Stimulated activated naive CD8-positive, alpha-beta T cell treated with anti-CD3 and anti-CD28 coated beads, Interleukin-15, Interleukin-2, amounts not matched to agents 100 ng/mL and 50 ng/mL, for 24 hours (primary cell): ENCODE measurements around the gene NDUFS8.

ENCODE experiments used
- H3K27ac Mint-ChIP-seq: one replicate; pipeline ENCODE4 v1.8.0; 2021; ENCODE audit warnings: mild to moderate bottlenecking, mixed read lengths
- H3K27me3 Mint-ChIP-seq: one replicate; pipeline ENCODE4 v1.8.0; 2021; ENCODE audit warnings: mixed read lengths
- H3K36me3 Mint-ChIP-seq: one replicate; pipeline ENCODE4 v1.8.0; 2021; ENCODE audit warnings: low read depth, mixed read lengths
- H3K4me1 Mint-ChIP-seq: one replicate; pipeline ENCODE4 v1.8.0; 2021; ENCODE audit warnings: low read depth, mixed read lengths
- H3K4me3 Mint-ChIP-seq: one replicate; pipeline ENCODE4 v1.8.0; 2021; ENCODE audit warnings: mild to moderate bottlenecking, mixed read lengths
- H3K9me3 Mint-ChIP-seq: one replicate; pipeline ENCODE4 v1.8.0; 2021; ENCODE audit warnings: mixed read lengths

NDUFS8 gene

DNA sequence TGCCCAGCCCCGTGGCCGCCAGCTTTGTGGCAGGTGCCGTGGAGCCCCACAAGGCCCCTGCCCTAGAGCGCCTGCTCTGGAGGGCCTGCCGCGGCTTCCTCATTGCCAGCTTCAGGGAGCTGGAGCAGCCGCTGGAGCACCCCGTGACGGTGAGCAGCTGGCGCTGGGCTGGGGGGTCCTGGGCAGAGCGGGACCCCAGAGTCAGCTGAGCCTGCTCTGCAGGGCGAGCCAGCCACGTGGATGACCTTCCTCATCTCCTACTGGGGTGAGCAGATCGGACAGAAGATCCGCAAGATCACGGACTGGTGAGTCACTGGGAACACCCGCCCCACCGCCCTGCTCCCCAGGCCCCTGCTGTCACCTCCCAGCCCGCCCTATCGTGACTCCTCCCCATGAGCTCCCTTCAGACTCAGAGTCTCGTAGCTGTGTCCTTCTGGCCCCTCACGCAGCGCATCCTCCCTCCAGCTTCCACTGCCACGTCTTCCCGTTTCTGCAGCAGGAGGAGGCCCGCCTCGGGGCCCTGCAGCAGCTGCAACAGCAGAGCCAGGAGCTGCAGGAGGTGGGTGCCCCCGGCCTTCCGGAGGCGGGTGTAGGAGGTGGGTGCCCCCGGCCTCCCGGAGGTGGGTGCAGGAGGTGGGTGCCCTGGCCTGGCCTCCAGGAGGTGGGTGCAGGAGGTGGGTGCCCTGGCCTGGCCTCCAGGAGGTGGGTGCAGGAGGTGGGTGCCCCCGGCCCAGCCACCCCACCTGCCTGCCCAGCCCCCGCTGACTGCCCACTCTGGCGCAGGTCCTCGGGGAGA, 13.1 kb downstream of the NDUFS8 start:
- Mint-ChIP-seq H3K27ac (no peak overlapping the region), H3K9me3 (no peaks in the 10 kb centered on the region), H3K27me3 (no peaks in the 10 kb centered on the region), H3K36me3 (peaks cover 8% of the 10 kb centered on the region), H3K4me3 (no peak overlapping the region), H3K4me1 (peaks cover 4% of the 10 kb centered on the region)

DNA sequence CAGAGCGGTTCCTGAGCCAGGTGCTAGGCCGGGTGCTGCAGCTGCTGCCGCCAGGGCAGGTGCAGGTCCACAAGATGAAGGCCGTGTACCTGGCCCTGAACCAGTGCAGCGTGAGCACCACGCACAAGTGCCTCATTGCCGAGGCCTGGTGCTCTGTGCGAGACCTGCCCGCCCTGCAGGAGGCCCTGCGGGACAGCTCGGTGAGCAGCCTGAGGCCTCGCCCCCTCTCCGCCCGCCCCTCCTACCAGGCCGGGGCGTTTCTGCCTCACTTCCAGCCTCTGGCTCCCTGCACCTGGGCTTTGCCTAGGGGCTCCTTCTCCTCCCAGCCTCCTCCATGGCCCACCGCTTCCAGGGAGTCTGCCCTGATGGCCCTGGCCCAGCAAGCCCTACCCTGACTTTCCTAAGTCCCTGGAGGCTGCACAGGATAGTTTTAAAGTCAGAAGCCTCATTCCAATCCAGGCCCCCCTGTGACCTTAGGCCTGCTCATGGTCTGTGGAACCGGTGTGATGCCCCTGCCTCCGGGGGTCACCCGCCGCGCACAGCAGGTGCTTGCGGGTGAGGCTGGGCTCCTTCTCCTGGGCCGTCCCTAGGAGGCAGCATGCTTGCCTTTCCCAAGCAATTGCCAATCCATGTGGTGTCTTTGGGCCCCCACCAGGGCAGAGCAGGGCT, 13.8 kb downstream of the NDUFS8 start:
- Mint-ChIP-seq H3K27me3 (no peaks in the 10 kb centered on the region), H3K4me1 (peaks cover 4% of the 10 kb centered on the region), H3K36me3 (peaks cover 8% of the 10 kb centered on the region), H3K4me3 (no peak overlapping the region), H3K9me3 (no peaks in the 10 kb centered on the region), H3K27ac (no peak overlapping the region)

DNA sequence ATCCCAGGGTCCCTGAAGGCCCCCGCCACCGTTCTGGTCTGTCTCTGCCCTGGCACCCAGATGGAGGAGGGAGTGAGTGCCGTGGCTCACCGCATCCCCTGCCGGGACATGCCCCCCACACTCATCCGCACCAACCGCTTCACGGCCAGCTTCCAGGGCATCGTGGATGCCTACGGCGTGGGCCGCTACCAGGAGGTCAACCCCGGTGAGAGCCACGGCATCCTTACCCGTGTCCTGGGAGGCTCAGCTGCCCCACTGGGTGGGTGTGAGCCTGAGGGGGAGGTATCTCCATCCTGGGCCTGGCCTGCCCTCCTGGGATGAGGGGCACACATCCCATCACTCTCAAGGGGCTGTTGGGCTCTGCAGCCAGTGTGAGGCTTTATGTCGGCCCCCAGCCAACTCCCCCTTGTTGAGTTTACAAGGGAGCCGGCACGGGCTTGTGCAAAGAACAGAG, 14.4 kb downstream of the NDUFS8 start:
- no peak overlapping the region for H3K27ac Mint-ChIP-seq
- H3K9me3 Mint-ChIP-seq = no peaks in the 10 kb centered on the region
- H3K36me3 Mint-ChIP-seq = peaks cover 8% of the 10 kb centered on the region

DNA sequence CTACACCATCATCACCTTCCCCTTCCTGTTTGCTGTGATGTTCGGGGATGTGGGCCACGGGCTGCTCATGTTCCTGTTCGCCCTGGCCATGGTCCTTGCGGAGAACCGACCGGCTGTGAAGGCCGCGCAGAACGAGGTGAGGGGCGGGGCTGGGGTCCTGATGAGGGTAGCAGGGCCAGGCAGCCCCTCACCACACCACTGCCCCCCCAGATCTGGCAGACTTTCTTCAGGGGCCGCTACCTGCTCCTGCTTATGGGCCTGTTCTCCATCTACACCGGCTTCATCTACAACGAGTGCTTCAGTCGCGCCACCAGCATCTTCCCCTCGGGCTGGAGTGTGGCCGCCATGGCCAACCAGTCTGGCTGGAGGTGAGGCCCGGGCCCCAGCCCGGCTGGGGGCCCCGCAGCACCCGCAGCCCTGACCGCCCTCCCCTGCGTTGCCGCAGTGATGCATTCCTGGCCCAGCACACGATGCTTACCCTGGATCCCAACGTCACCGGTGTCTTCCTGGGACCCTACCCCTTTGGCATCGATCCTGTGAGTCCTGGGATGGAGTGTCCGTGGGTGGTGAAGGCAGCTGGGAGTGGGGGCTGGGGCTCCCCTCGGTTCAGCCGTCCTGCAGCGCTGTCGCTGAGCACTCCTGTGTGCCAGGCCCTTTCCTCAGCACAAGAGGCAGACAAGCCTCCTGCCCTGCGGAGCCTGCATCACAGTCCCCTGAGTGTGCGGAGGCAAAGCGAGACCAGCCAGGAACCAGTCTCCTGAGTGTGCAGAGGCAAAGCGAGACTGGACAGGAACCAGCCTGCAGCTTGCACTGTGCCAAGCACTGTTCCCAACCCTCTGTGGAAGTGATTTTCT, 17.2 kb downstream of the NDUFS8 start:
- Mint-ChIP-seq H3K27ac (no peak overlapping the region), H3K9me3 (no peaks in the 10 kb centered on the region), H3K27me3 (no peaks in the 10 kb centered on the region), H3K36me3 (peaks cover 19% of the 10 kb centered on the region), H3K4me3 (no peak overlapping the region), H3K4me1 (no peaks in the 10 kb centered on the region)

More for the DNA sequence above, 14.4 kb downstream of the NDUFS8 start:
- no peak overlapping the region for H3K4me3 Mint-ChIP-seq
- H3K4me1 Mint-ChIP-seq = peaks cover 4% of the 10 kb centered on the region
- no peaks in the 10 kb centered on the region for H3K27me3 Mint-ChIP-seq

DNA sequence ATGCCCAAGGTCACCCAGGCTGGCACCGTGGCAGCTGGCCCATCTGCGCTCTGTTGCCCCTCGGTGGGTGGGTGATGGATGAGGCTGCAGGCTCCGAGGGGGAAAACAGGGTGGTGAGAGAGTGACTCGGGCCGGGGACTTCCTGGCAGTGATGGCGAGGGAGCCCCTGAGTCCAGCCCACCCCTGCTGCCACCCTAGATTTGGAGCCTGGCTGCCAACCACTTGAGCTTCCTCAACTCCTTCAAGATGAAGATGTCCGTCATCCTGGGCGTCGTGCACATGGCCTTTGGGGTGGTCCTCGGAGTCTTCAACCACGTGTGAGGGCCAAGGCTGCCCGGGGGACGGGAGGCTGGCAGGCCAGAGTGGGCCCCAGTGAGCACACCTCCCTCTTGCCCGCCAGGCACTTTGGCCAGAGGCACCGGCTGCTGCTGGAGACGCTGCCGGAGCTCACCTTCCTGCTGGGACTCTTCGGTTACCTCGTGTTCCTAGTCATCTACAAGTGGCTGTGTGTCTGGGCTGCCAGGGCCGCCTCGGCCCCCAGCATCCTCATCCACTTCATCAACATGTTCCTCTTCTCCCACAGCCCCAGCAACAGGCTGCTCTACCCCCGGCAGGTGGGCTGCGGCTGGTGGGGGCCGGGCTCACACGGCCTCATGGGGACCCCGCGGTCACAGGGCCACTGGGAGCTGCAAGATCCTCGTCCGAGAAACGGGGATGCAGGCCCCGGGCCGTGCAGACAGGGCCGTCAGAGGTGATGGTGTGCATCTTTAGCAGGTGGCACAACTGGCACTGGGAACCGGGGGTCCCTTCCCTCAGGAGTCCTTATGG, 18.4 kb downstream of the NDUFS8 start:
- peaks cover 25% of the 10 kb centered on the region for H3K36me3 Mint-ChIP-seq
- no peak overlapping the region for H3K27ac Mint-ChIP-seq
- no peaks in the 10 kb centered on the region for H3K9me3 Mint-ChIP-seq
- no peak overlapping the region for H3K4me3 Mint-ChIP-seq
- no peaks in the 10 kb centered on the region for H3K27me3 Mint-ChIP-seq
- no peaks in the 10 kb centered on the region for H3K4me1 Mint-ChIP-seq

DNA sequence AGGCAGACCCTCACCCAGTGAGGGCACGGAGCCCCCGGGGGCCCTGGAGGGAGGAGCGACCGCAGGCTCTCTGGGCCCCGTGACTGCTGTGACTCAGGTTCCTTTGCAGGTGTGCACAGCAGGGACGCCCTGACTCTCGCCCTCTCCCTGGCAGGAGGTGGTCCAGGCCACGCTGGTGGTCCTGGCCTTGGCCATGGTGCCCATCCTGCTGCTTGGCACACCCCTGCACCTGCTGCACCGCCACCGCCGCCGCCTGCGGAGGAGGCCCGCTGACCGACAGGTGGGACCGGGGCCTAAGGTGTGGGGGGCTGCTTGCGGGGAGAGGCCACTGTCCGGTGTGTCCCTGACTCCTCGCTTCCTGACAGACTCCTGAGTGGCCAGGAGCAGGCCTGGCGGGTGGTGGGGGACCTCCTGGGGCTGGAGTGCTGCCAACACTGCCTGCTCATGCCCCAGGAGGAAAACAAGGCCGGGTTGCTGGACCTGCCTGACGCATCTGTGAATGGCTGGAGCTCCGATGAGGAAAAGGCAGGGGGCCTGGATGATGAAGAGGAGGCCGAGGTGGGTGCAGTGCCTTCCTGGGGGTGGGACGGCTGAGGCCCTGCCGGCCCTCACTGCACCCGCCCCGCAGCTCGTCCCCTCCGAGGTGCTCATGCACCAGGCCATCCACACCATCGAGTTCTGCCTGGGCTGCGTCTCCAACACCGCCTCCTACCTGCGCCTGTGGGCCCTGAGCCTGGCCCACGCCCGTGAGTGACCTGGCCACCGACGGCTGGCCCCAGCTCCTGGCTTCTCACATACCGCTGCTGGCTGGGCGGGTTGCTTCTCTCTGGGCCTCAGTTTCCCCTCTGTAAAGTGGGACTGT, 19.3 kb downstream of the NDUFS8 start:
- no peak overlapping the region for H3K4me3 Mint-ChIP-seq
- H3K9me3 Mint-ChIP-seq = no peaks in the 10 kb centered on the region
- no peaks in the 10 kb centered on the region for H3K27me3 Mint-ChIP-seq
- no peaks in the 10 kb centered on the region for H3K4me1 Mint-ChIP-seq
- no peak overlapping the region for H3K27ac Mint-ChIP-seq
- H3K36me3 Mint-ChIP-seq = peaks cover 25% of the 10 kb centered on the region

DNA sequence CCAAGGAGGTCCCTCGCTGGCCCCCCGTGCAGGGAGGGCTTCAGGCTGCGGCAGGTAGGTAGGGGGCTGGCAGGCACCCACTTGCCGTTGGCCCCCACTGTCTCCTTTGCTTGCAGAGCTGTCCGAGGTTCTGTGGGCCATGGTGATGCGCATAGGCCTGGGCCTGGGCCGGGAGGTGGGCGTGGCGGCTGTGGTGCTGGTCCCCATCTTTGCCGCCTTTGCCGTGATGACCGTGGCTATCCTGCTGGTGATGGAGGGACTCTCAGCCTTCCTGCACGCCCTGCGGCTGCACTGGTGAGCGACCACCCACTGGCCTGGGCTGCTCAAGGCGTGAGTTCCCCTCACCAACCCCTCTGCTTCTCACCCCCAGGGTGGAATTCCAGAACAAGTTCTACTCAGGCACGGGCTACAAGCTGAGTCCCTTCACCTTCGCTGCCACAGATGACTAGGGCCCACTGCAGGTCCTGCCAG, 19.9 kb downstream of the NDUFS8 start:
- no peak overlapping the region for H3K4me3 Mint-ChIP-seq
- peaks cover 25% of the 10 kb centered on the region for H3K36me3 Mint-ChIP-seq
- no peaks in the 10 kb centered on the region for H3K9me3 Mint-ChIP-seq
- no peak overlapping the region for H3K27ac Mint-ChIP-seq
- no peaks in the 10 kb centered on the region for H3K27me3 Mint-ChIP-seq
- H3K4me1 Mint-ChIP-seq = no peaks in the 10 kb centered on the region

DNA sequence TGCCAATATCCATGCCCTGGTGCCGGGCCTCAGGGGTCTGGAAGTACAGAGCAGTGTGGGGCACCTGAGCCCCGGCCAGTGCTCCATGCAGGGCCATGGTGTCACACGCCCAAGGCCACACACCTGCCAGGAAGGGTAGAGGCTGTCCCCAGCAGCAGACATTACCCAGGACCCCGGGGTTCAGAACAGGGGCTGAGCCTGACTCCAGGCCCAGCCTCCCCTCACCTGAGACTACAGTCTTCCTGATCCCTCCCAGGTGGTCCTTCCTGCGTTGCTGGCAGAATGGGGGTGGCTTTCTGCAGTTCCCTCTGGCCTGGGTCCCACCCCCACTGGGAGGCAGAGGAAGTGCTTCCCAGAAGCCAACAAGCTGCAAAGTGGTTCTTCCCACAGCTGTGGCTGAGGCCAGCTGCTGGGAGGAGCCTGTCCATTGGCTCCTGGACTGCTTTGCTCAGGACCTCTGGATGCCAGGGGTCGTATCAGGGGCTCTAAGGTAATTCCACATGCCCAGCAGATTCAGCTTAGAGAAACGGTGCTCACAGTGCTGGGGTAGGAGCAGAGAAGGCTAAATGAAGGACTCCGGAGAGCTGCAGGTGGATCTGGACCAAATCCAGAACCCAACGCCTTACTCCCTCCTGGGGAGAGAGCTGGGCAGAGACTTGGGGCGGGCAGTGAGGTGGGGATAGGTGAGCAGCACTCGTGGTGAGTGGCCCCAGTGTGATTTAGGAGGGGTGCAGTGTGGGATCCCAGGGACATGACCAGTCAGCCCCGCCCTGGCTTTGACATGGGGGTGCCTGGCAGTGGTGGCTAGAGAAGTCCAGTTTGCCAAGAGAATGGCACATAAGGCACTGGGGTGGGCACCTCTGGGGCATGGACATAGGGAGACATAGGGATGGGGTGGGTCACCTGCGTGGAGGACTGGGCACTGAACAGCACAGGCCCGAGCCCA, 21.0 kb downstream of the NDUFS8 start:
- Mint-ChIP-seq H3K36me3 (peaks cover 25% of the 10 kb centered on the region), H3K9me3 (no peaks in the 10 kb centered on the region), H3K27me3 (no peaks in the 10 kb centered on the region), H3K4me3 (no peak overlapping the region), H3K27ac (peak overlapping the region; percentile 16), H3K4me1 (peaks cover 3% of the 10 kb centered on the region)

DNA sequence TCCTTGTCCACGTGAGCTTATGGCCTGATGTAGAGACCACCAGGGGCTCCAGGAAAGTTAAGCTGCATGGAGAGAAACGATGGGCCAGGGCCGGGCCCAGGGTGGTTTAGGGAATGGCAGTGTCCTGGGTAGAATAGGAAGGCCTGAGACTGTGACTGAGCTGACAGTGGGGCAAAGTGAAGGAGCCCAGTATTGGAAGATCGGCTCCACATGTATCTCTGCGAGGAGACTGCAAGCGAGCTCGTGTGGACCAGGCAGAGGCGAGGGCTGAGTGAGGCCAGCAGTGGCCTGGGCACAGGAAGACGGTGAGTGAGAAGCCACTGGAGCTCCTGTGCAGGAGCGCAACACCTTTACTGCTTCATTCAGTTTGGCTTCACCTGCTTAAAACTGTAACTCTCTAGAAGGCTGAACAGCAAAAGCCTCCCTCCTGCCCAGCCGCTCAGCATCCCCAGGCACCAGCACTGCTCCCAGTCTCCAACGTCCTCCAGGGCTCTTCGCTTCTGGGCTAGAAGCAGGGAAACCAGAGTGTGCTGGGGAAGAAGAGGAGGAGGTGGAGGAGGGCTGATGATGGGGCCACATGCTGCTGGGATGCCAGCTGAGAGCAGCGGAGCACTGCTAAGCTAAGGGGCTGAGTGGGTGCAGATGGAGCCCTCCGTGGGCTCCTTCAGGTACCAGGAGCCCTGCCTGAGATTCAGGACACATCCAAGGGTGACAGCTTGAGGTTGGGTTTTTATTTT, 21.8 kb downstream of the NDUFS8 start:
- Mint-ChIP-seq H3K27ac (no peak overlapping the region), H3K36me3 (peaks cover 21% of the 10 kb centered on the region), H3K27me3 (no peaks in the 10 kb centered on the region), H3K4me1 (peaks cover 3% of the 10 kb centered on the region), H3K4me3 (no peak overlapping the region), H3K9me3 (no peaks in the 10 kb centered on the region)

DNA sequence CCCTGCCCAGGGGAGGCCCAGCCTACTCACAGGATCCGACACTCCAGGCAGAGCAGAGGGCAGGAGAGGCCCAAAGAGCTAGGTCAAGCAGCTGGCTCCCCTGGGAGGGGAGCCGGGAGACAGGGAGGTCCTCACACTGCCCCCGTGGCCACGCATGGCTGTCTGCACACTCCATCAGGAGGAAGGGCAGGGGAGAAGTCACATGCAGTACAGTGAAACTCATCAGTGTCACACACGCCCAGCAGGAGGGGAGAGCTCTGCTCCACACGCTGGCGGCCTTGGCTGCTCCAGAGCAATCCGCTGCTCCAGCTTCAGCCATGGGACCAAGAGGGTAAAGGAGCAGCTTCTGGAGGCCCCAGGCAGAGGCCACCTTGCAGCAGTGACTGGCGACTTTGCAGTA, 22.6 kb downstream of the NDUFS8 start:
- Mint-ChIP-seq H3K4me3 (no peak overlapping the region), H3K27ac (no peak overlapping the region), H3K4me1 (peaks cover 3% of the 10 kb centered on the region), H3K9me3 (no peaks in the 10 kb centered on the region), H3K27me3 (no peaks in the 10 kb centered on the region), H3K36me3 (peaks cover 27% of the 10 kb centered on the region)

DNA sequence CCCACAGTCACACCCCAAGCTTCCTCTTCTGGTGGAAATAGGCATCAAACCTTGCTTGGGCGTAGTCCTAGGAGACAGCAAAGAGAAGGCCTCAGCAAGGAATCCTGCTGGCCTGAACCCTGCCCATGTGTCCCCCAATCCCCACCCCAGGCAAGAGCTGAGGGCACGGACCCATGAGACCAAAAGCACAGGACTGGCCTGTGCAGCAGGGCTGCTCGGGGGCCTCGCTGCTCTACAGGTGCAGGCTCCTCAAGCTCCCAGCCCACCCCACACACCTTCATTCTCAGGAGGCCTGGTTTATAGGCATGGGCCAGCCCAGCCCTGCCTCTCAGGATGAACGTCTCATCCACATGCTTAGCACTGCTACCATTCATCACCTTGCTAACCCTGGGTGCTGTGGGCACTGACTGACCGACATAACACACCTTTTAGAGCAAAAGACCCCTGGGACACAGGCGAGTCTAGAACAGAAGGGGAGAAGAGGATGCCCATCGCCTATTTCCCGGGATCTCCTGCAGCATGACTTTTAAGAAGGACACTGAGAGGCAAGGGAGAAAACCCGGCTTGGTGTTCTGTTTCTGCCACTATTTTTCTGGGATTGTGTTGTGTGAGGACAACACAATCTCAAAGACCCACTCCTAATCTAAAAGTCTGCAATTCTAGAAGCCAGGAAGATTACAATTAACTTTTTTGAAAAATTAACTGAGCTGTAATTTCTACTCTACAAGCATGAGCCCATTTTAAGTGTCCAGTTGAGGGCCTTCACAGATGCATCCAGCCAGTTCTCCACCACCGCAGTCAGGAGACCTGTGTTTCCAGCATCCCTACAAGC, 23.7 kb downstream of the NDUFS8 start:
- Mint-ChIP-seq H3K27ac (peak overlapping the region; percentile 14), H3K4me3 (no peak overlapping the region), H3K36me3 (peaks cover 34% of the 10 kb centered on the region)

More for the DNA sequence above, 23.7 kb downstream of the NDUFS8 start:
- no peaks in the 10 kb centered on the region for H3K27me3 Mint-ChIP-seq
- H3K4me1 Mint-ChIP-seq = peaks cover 3% of the 10 kb centered on the region
- no peaks in the 10 kb centered on the region for H3K9me3 Mint-ChIP-seq
